Hematopoietic multipotent progenitor cell treated with erythropoietin and hydrocortisone succinate and interleukin-3 and kit ligand, for 8 days (in vitro differentiated cells): ENCODE measurements around the gene NEURL1.

ENCODE experiments used
- DNase-seq: peaks from one replicate; pipeline ENCODE4 v3.0.0-alpha.2; 2015

NEURL1 gene

GRCh38 chr10:103493362-103493915, at the start of gene NEURL1:
TSS of gene NEURL1 (plus strand) at chr10:103493705. CDS start at chr10:103494388, 683 bp downstream.
- DNase-seq: no peak

- DNase-seq: no peak
These were observed 49.0 kb upstream of the NEURL1 start for GRCh38 chr10:103444478-103444877.

- DNase-seq: no peak
These were observed 48.1 kb upstream of the NEURL1 start for GRCh38 chr10:103445366-103445765.

- no peak for DNase-seq
These were observed 47.5 kb upstream of the NEURL1 start for GRCh38 chr10:103445767-103446567.

GRCh38 chr10:103447187-103447586, 46.3 kb upstream of the NEURL1 start:
- DNase-seq: no peak

GRCh38 chr10:103448746-103449145, 44.8 kb upstream of the NEURL1 start:
- DNase-seq: no peak

GRCh38 chr10:103449208-103450144, 44.0 kb upstream of the NEURL1 start:
- no peak for DNase-seq

GRCh38 chr10:103450201-103450695, 43.3 kb upstream of the NEURL1 start:
- no peak for DNase-seq

- peak; percentile 60 for DNase-seq
These were observed 42.3 kb upstream of the NEURL1 start for GRCh38 chr10:103451091-103451813.

- DNase-seq: peak; percentile 38
These were observed 41.5 kb upstream of the NEURL1 start, which contains the start of gene CALHM2 for GRCh38 chr10:103451831-103452505. TSS of gene CALHM2 (minus strand) at chr10:103452370. CDS start at chr10:103449941, 2,429 bp downstream.

GRCh38 chr10:103452506-103453230, 40.8 kb upstream of the NEURL1 start:
- no peak for DNase-seq

GRCh38 chr10:103454026-103454425, 39.5 kb upstream of the NEURL1 start:
- DNase-seq: no peak

GRCh38 chr10:103455235-103455634, 38.3 kb upstream of the NEURL1 start:
- no peak for DNase-seq

- DNase-seq: no peak
These were observed 37.3 kb upstream of the NEURL1 start for GRCh38 chr10:103456074-103456660.

- DNase-seq: no peak
These were observed 36.3 kb upstream of the NEURL1 start for GRCh38 chr10:103457176-103457712.

- DNase-seq: no peak
These were observed 35.5 kb upstream of the NEURL1 start for GRCh38 chr10:103457896-103458583.

GRCh38 chr10:103458720-103459119, 34.8 kb upstream of the NEURL1 start, which contains the start of gene CALHM1:
TSS of gene CALHM1 (minus strand) at chr10:103458900. CDS start at chr10:103458751, 149 bp downstream.
- DNase-seq: no peak

- DNase-seq: no peak
These were observed 33.9 kb upstream of the NEURL1 start for GRCh38 chr10:103459615-103460014.

- no peak for DNase-seq
These were observed 30.0 kb upstream of the NEURL1 start for GRCh38 chr10:103463499-103463898.
